SK-N-SH (cell line): ENCODE measurements around the gene PAIP1. TPM values are rescaled to one million over a fixed set of nuclear protein-coding genes. Genes with fewer than 3 reads are reported as not detected.

Experiments used
- CTCF ChIA-PET: fragments of 300-600, 350-600 bp; formaldehyde crosslinking; extraction: SDS; loops from one replicate; lab custom pipeline; 2021; lab: Yijun Ruan, JAX
- POLR2A ChIA-PET: fragments of 350-600 bp; sonication (Branson Sonifier 250); formaldehyde crosslinking; extraction: SDS; loops from one replicate; lab custom pipeline; 2020; ENCODE audit warnings: antibody characterized with exemption, inconsistent platforms; lab: Yijun Ruan, JAX
- DNase-seq: peaks from one replicate; pipeline ENCODE4 v3.0.0; 2012
- H2AFZ ChIP-seq: fragments of 200-600 bp; sonication (generic); 2 replicates; pipeline ENCODE4 v1.8.1; 2016; ENCODE audit warnings: antibody characterized with exemption, mild to moderate bottlenecking, low read depth
- H3F3A ChIP-seq: fragments of 200-600 bp; sonication (generic); replicated peaks from 2 replicates; pipeline ENCODE3; 2016; ENCODE audit warnings: antibody characterized with exemption, mild to moderate bottlenecking; ENCODE audit not compliant: insufficient read depth
- H3K27ac ChIP-seq, 2 experiments: fragments of 200-500 bp in 1 of 2; fragments of 200-600 bp in 1 of 2; sonication (Bioruptor generic) in 1 of 2; sonication (generic), shearing (Covaris generic) in 1 of 2; 2 replicates each; pipeline versions ENCODE4 v1.5.1 to v1.6.1; 2014 to 2016; ENCODE audit warnings: low read depth in 2 of 2, inconsistent platforms in 1 of 2, low read length in 1 of 2, mild to moderate bottlenecking in 1 of 2, mixed read lengths in 1 of 2
- H3K27me3 ChIP-seq: fragments of 200-600 bp; sonication (generic), shearing (Covaris generic); 2 replicates; pipeline ENCODE4 v1.6.1; 2016; ENCODE audit warnings: mixed run types; ENCODE audit not compliant: insufficient read depth
- H3K36me3 ChIP-seq, 2 experiments: fragments of 200-500 bp in 1 of 2; fragments of 200-600 bp in 1 of 2; sonication (Bioruptor generic) in 1 of 2; sonication (generic) in 1 of 2; replicated peaks in 1 of 2; 2 replicates each; pipeline versions ENCODE3 to v1.5.1; 2014 to 2016; ENCODE audit warnings: low read length in 1 of 2, mild to moderate bottlenecking in 1 of 2; ENCODE audit not compliant: insufficient read depth in 2 of 2, control insufficient read depth in 1 of 2
- H3K4me1 ChIP-seq, 2 experiments: fragments of 200-500 bp in 1 of 2; fragments of 200-600 bp in 1 of 2; sonication (Bioruptor generic) in 1 of 2; sonication (generic), shearing (Covaris generic) in 1 of 2; 2 replicates each; pipeline versions ENCODE4 v1.5.1 to v1.6.1; 2014 to 2016; ENCODE audit warnings: low read depth in 1 of 2, low read length in 1 of 2, mixed run types in 1 of 2; ENCODE audit not compliant: insufficient read depth in 2 of 2, control insufficient read depth in 1 of 2
- H3K4me2 ChIP-seq: fragments of 200-600 bp; sonication (generic), shearing (Covaris generic); 2 replicates; pipeline ENCODE4 v1.6.1; 2017; ENCODE audit warnings: mixed run types
- H3K4me3 ChIP-seq, 2 experiments: fragments of 200-500 bp in 1 of 2; fragments of 200-600 bp in 1 of 2; sonication (Bioruptor generic) in 1 of 2; sonication (generic), shearing (Covaris generic) in 1 of 2; 2 replicates each; pipeline versions ENCODE4 v1.5.1 to v1.8.1; 2014 to 2016; ENCODE audit warnings: low read depth in 2 of 2, inconsistent platforms in 1 of 2, low read length in 1 of 2, mild to moderate bottlenecking in 1 of 2, mixed read lengths in 1 of 2, moderate library complexity in 1 of 2
- H3K79me2 ChIP-seq: fragments of 200-600 bp; sonication (generic); 2 replicates; pipeline ENCODE4 v1.8.1; 2017; ENCODE audit warnings: mild to moderate bottlenecking; ENCODE audit not compliant: insufficient read depth
- H3K9ac ChIP-seq: fragments of 200-600 bp; sonication (generic); 2 replicates; pipeline ENCODE4 v1.6.1; 2017; ENCODE audit warnings: mixed run types
- H3K9me2 ChIP-seq: fragments of 200-600 bp; sonication (generic); 2 replicates; pipeline ENCODE4 v1.6.1; 2017; ENCODE audit warnings: mixed run types
- H3K9me3 ChIP-seq: fragments of 200-600 bp; sonication (generic); 2 replicates; pipeline ENCODE4 v1.6.1; 2017; ENCODE audit warnings: mixed run types, mild to moderate bottlenecking, moderate library complexity
- H4K20me1 ChIP-seq: fragments of 200-600 bp; sonication (generic); 2 replicates; pipeline ENCODE4 v1.6.1; 2017; ENCODE audit warnings: mild to moderate bottlenecking, mixed run types; ENCODE audit not compliant: insufficient read depth
- CHD2 ChIP-seq: fragments of 150-350 bp; IDR thresholded peaks from 2 replicates; pipeline ENCODE4 v1.6.1; 2018; ENCODE audit warnings: low read length; ENCODE audit not compliant: partially characterized antibody
- EP300 ChIP-seq, 2 experiments: IDR thresholded peaks; 2 replicates each; pipeline versions ENCODE4 v1.4.0 to v1.6.1; 2012; ENCODE audit warnings: borderline replicate concordance in 1 of 2, low read depth in 1 of 2, low read length in 1 of 2
- EZH2phosphoT487 ChIP-seq: fragments of 200-600 bp; sonication (generic); IDR thresholded peaks from 2 replicates; pipeline ENCODE4 v1.6.1; 2017; ENCODE audit warnings: low read depth, mixed run types, mild to moderate bottlenecking, antibody characterized with exemption, moderate library complexity, borderline replicate concordance
- FOSL2 ChIP-seq: IDR thresholded peaks from 2 replicates; pipeline ENCODE4 v1.4.0; 2012; ENCODE audit warnings: low read depth, mild to moderate bottlenecking, moderate library complexity, borderline replicate concordance
- FOXJ3 ChIP-seq: sonication (generic); formaldehyde crosslinking; IDR thresholded peaks from 2 replicates; pipeline ENCODE4 v1.5.1; 2020; ENCODE audit warnings: mild to moderate bottlenecking, missing genetic modification reagents
- FOXM1 ChIP-seq: IDR thresholded peaks from 2 replicates; pipeline ENCODE4 v1.4.0; 2012; ENCODE audit warnings: low read depth, mild to moderate bottlenecking
- IRF3 ChIP-seq: fragments of 150-350 bp; IDR thresholded peaks from 2 replicates; pipeline ENCODE4 v1.6.1; 2016; ENCODE audit warnings: mild to moderate bottlenecking, low read depth, low read length
- JUND ChIP-seq: IDR thresholded peaks from 2 replicates; pipeline ENCODE4 v1.4.0; 2012
- MEF2A ChIP-seq: IDR thresholded peaks from 2 replicates; pipeline ENCODE4 v1.4.0; 2012; ENCODE audit warnings: low read depth, borderline replicate concordance
- NFIC ChIP-seq: IDR thresholded peaks from 2 replicates; pipeline ENCODE4 v1.4.0; 2012; ENCODE audit warnings: borderline replicate concordance
- PBX3 ChIP-seq: IDR thresholded peaks from 2 replicates; pipeline ENCODE4; 2012
- RAD21 ChIP-seq: IDR thresholded peaks from 2 replicates; pipeline ENCODE4 v1.6.1; 2012; ENCODE audit warnings: mild to moderate bottlenecking, low read length
- RCOR1 ChIP-seq: fragments of 150-350 bp; IDR thresholded peaks from 2 replicates; pipeline ENCODE4 v1.6.1; 2017; ENCODE audit warnings: antibody characterized with exemption, low read length
- REST ChIP-seq: IDR thresholded peaks from 2 replicates; pipeline ENCODE4 v1.6.1; 2012; ENCODE audit warnings: mild to moderate bottlenecking, low read depth, low read length, moderate library complexity
- RXRA ChIP-seq: IDR thresholded peaks from 2 replicates; pipeline ENCODE4 v1.4.0; 2012; ENCODE audit warnings: low read depth, mild to moderate bottlenecking, borderline replicate concordance
- SMC3 ChIP-seq: IDR thresholded peaks from 2 replicates; pipeline ENCODE4 v1.6.1; 2012; ENCODE audit warnings: low read depth, low read length, improper control_type of control experiment
- TAF1 ChIP-seq: IDR thresholded peaks from 2 replicates; pipeline ENCODE4 v1.6.1; 2012; ENCODE audit warnings: low read depth, mild to moderate bottlenecking, low read length, moderate library complexity, borderline replicate concordance
- TCF12 ChIP-seq: IDR thresholded peaks from 2 replicates; pipeline ENCODE4 v1.4.0; 2012
- USF1 ChIP-seq: IDR thresholded peaks from 2 replicates; pipeline ENCODE4 v1.4.0; 2012; ENCODE audit warnings: low read depth, borderline replicate concordance
- USF2 ChIP-seq: fragments of 150-350 bp; IDR thresholded peaks from 2 replicates; pipeline ENCODE4 v1.6.1; 2017; ENCODE audit warnings: antibody characterized with exemption, low read length, low read depth, borderline replicate concordance
- WGBS: methylation state at CpG from one replicate; pipeline ENCODE4 v1.1.6; 2017; ENCODE audit warnings: low lambda C conversion rate; 5-methylcytosine and 5-hydroxymethylcytosine counted together
- polyA plus RNA-seq, 3 experiments: library from polyadenylated mRNA; depleted of rRNA; stranded (reverse); fragments of >200 nt; gene quantifications; 2 replicates each; pipeline ENCODE4 v1.2.3, GENCODE V29; 2012

The PAIP1 gene
- polyA plus RNA-seq, 1 of the 3 experiments (the other 2 are of a cell fraction): 70.0 TPM

- Histone ChIP-seq H3K9ac (no peak overlapping the region), H3K79me2 (no peaks in the 10 kb centered on the region), H3K4me1 (peaks cover 2 to 6% of the 10 kb centered on the region in 2 experiments; a peak in 2 of 4 replicates), H3K9me2 (no peaks in the 10 kb centered on the region), H4K20me1 (no peaks in the 10 kb centered on the region), H3K36me3 (no peaks in the 10 kb centered on the region), H3F3A (peaks cover 3% of the 10 kb centered on the region), H3K27me3 (no peaks in the 10 kb centered on the region), H3K4me3 (no peak overlapping the region), H2AFZ (no peak overlapping the region), H3K27ac (no peak overlapping the region), H3K9me3 (no peaks in the 10 kb centered on the region), H3K4me2 (no peak overlapping the region)
- ChIA-PET POLR2A (no interaction called here), CTCF (no interaction called here)
- 47% methylated on average over 1 of the region's 1 CpG for WGBS
- no peak for DNase-seq
- TF ChIP-seq CHD2: no peak
- TF ChIP-seq JUND: no peak
- no peak for TF ChIP-seq FOXJ3 (CRISPR knock-in tag)
- TF ChIP-seq IRF3: no peak
- TF ChIP-seq RCOR1: no peak
- TF ChIP-seq NFIC: no peak
- no peak for TF ChIP-seq FOSL2
- TF ChIP-seq TCF12: no peak
- TF ChIP-seq EZH2phosphoT487: no peak
- no peak for TF ChIP-seq USF1
- TF ChIP-seq FOXM1: no peak
- TF ChIP-seq RAD21: no peak
- no peak for TF ChIP-seq SMC3
- no peak for TF ChIP-seq USF2
- no peak for TF ChIP-seq RXRA
- no peak for TF ChIP-seq REST
- no peak for TF ChIP-seq PBX3
- no peak for TF ChIP-seq EP300 (IDR thresholded peaks at IDR 0.05; ENCODE audit: borderline replicate concordance in 1 of 2, low read depth in 1 of 2, low read length in 1 of 2)
- TF ChIP-seq MEF2A: no peak
- no peak for TF ChIP-seq TAF1
These were observed 16.2 kb upstream of the PAIP1 start for GRCh38 chr5:43573058-43573457.
